H1 (cell line): Measurements from ENCODE around the gene SCAPER. TPM values are rescaled to one million over a fixed set of nuclear protein-coding genes. Genes with fewer than 3 reads are reported as not detected.

Experiments used
- CTCF ChIA-PET: fragments of 300-600 bp; sonication (Branson Sonifier 250); formaldehyde crosslinking; loops from one replicate; lab custom pipeline; 2021; ENCODE audit not compliant: partially characterized antibody; lab: Charles Lee
- POLR2A ChIA-PET: fragments of 300-600 bp; sonication (Branson Sonifier 250); formaldehyde crosslinking; loops from one replicate; lab custom pipeline; 2021; ENCODE audit warnings: inconsistent platforms; ENCODE audit not compliant: partially characterized antibody; lab: Charles Lee
- DNase-seq, 2 experiments: peaks; one replicate each; pipeline versions ENCODE4 v3.0.0 to v3.0.0-alpha.2; 2010 to 2022; ENCODE audit warnings: low spot score in 2 of 2, low read depth in 1 of 2, mixed read lengths in 1 of 2
- FAIRE-seq: peaks from 2 replicates; lab custom pipeline; 2011; peaks lifted over from hg19 to GRCh38; lab: Jason Lieb, UNC
- H2AFZ ChIP-seq: 2 replicates; pipeline ENCODE4 v1.8.1; 2012; ENCODE audit warnings: low read length, inconsistent platforms
- H2AK5ac ChIP-seq: 2 replicates; pipeline ENCODE4 v1.6.1; 2013; ENCODE audit warnings: low read depth, low read length
- H2BK120ac ChIP-seq: replicated peaks from 2 replicates; pipeline ENCODE3; 2013; ENCODE audit warnings: low read depth, low read length, inconsistent platforms
- H2BK12ac ChIP-seq: 2 replicates; pipeline ENCODE4 v1.6.1; 2013; ENCODE audit warnings: low read depth, low read length
- H2BK15ac ChIP-seq: 2 replicates; pipeline ENCODE4 v1.6.1; 2013; ENCODE audit warnings: low read length
- H2BK20ac ChIP-seq: 2 replicates; pipeline ENCODE4 v1.6.1; 2013; ENCODE audit warnings: low read length
- H2BK5ac ChIP-seq: 2 replicates; pipeline ENCODE4 v1.6.1; 2013; ENCODE audit warnings: low read depth, low read length
- H3K14ac ChIP-seq: 2 replicates; pipeline ENCODE4 v1.6.1; 2013; ENCODE audit warnings: inconsistent platforms; ENCODE audit not compliant: insufficient read length
- H3K18ac ChIP-seq: 2 replicates; pipeline ENCODE4 v1.6.1; 2013; ENCODE audit warnings: low read length; ENCODE audit errors: extremely low read depth
- H3K23ac ChIP-seq: 2 replicates; pipeline ENCODE4 v1.6.1; 2013; ENCODE audit warnings: inconsistent platforms; ENCODE audit not compliant: insufficient read length
- H3K23me2 ChIP-seq: 2 replicates; pipeline ENCODE4 v1.6.1; 2013; ENCODE audit warnings: low read depth, low read length
- H3K27ac ChIP-seq: 2 replicates; pipeline ENCODE4 v1.6.1; 2011; ENCODE audit warnings: low read depth, low read length, inconsistent platforms
- H3K27me3 ChIP-seq, 4 experiments: replicated peaks in 1 of 4; 1 replicate in 1 of 4; 2 replicates in 3 of 4; pipeline versions ENCODE4 v1.6.1 to v1.8.1; 2011 to 2013; ENCODE audit warnings: low read length in 3 of 4, mild to moderate bottlenecking in 3 of 4, inconsistent platforms in 2 of 4, mixed read lengths in 2 of 4, moderate library complexity in 1 of 4; ENCODE audit not compliant: control insufficient read depth in 3 of 4, insufficient read depth in 3 of 4; ENCODE audit errors: extremely low read depth in 1 of 4
- H3K36me3 ChIP-seq, 4 experiments: 2 replicates each; pipeline versions ENCODE4 v1.6.1 to v1.8.1; 2011 to 2013; ENCODE audit warnings: mild to moderate bottlenecking in 4 of 4, low read length in 3 of 4, moderate library complexity in 2 of 4, control low read depth in 1 of 4, inconsistent platforms in 1 of 4; ENCODE audit not compliant: insufficient read depth in 4 of 4, control insufficient read depth in 2 of 4
- H3K4ac ChIP-seq: replicated peaks from 2 replicates; pipeline ENCODE3; 2013; ENCODE audit warnings: low read length, low read depth, mixed read lengths, inconsistent platforms; ENCODE audit not compliant: insufficient read length
- H3K4me1 ChIP-seq, 4 experiments: replicated peaks in 1 of 4; 1 replicate in 1 of 4; 2 replicates in 3 of 4; pipeline versions ENCODE4 v1.6.1 to v1.8.1; 2011 to 2013; ENCODE audit warnings: low read length in 3 of 4, inconsistent platforms in 2 of 4, mixed read lengths in 1 of 4; ENCODE audit not compliant: insufficient read depth in 4 of 4, control insufficient read depth in 3 of 4
- H3K4me2 ChIP-seq, 2 experiments: 2 replicates each; pipeline versions ENCODE4 v1.6.1 to v1.8.1; 2011 to 2013; ENCODE audit warnings: low read depth in 2 of 2, low read length in 2 of 2, control low read depth in 1 of 2, inconsistent platforms in 1 of 2, mild to moderate bottlenecking in 1 of 2; ENCODE audit not compliant: insufficient read depth in 1 of 2
- H3K4me3 ChIP-seq, 4 experiments: fragments of 200-600, 300-600 bp in 1 of 4; sonication (generic), shearing (Covaris generic), sonication (Bioruptor Twin) in 1 of 4; 2 replicates each; pipeline versions ENCODE4 v1.5.1 to v1.8.1; 2011 to 2016; ENCODE audit warnings: low read length in 4 of 4, low read depth in 3 of 4, control low read depth in 2 of 4, inconsistent platforms in 2 of 4, mild to moderate bottlenecking in 2 of 4, mixed read lengths in 1 of 4, moderate library complexity in 1 of 4; ENCODE audit not compliant: insufficient read depth in 2 of 4; ENCODE audit errors: extremely low read depth in 1 of 4
- H3K56ac ChIP-seq: replicated peaks from 2 replicates; pipeline ENCODE3; 2013; ENCODE audit warnings: low read depth, mild to moderate bottlenecking, mixed read lengths, low read length, inconsistent platforms; ENCODE audit not compliant: insufficient read length
- H3K79me1 ChIP-seq: 2 replicates; pipeline ENCODE4 v1.6.1; 2013; ENCODE audit warnings: low read depth, low read length, control low read depth
- H3K79me2 ChIP-seq, 2 experiments: 2 replicates each; pipeline versions ENCODE4 v1.6.1 to v1.8.1; 2012 to 2013; ENCODE audit warnings: low read length in 2 of 2, mild to moderate bottlenecking in 2 of 2, inconsistent platforms in 1 of 2; ENCODE audit not compliant: insufficient read depth in 2 of 2, control insufficient read depth in 1 of 2
- H3K9ac ChIP-seq, 4 experiments: replicated peaks in 1 of 4; 1 replicate in 1 of 4; 2 replicates in 3 of 4; pipeline versions ENCODE4 v1.6.1 to v1.8.1; 2011 to 2013; ENCODE audit warnings: low read depth in 3 of 4, low read length in 3 of 4, control low read depth in 2 of 4, mild to moderate bottlenecking in 2 of 4, moderate library complexity in 2 of 4, inconsistent platforms in 1 of 4; ENCODE audit errors: extremely low read depth in 1 of 4
- H3K9me3 ChIP-seq, 2 experiments: 2 replicates each; pipeline versions ENCODE4 v1.6.1 to v1.8.1; 2012 to 2013; ENCODE audit warnings: mild to moderate bottlenecking in 2 of 2, moderate library complexity in 2 of 2, control low read depth in 1 of 2, inconsistent platforms in 1 of 2, low read depth in 1 of 2, low read length in 1 of 2, mixed read lengths in 1 of 2; ENCODE audit not compliant: insufficient read depth in 2 of 2
- H4K20me1 ChIP-seq, 2 experiments: replicated peaks in 1 of 2; 2 replicates each; pipeline versions ENCODE3 to v1.8.1; 2011 to 2013; ENCODE audit warnings: inconsistent platforms in 2 of 2, low read length in 2 of 2, mild to moderate bottlenecking in 1 of 2; ENCODE audit not compliant: insufficient read depth in 2 of 2, control insufficient read depth in 1 of 2
- H4K5ac ChIP-seq: 2 replicates; pipeline ENCODE4 v1.6.1; 2013; ENCODE audit warnings: low read length, low read depth, mixed read lengths, inconsistent platforms; ENCODE audit not compliant: insufficient read length
- H4K8ac ChIP-seq: 2 replicates; pipeline ENCODE4 v1.8.0; 2013; ENCODE audit warnings: mild to moderate bottlenecking, moderate library complexity, low read length, inconsistent platforms; ENCODE audit not compliant: insufficient read depth; ENCODE audit errors: extremely low read depth
- H4K91ac ChIP-seq: replicated peaks from 2 replicates; pipeline ENCODE3; 2013; ENCODE audit warnings: low read length, mixed read lengths, inconsistent platforms; ENCODE audit not compliant: insufficient read length
- BRCA1 ChIP-seq: IDR thresholded peaks from 2 replicates; pipeline ENCODE4 v1.6.1; 2012; ENCODE audit warnings: low read depth, low read length, improper control_type of control experiment
- EGR1 ChIP-seq: IDR thresholded peaks from 2 replicates; pipeline ENCODE4 v1.6.1; 2011; ENCODE audit warnings: low read depth, low read length, borderline replicate concordance
- HDAC2 ChIP-seq, 2 experiments: fragments of 300-600 bp in 1 of 2; sonication (generic) in 1 of 2; IDR thresholded peaks; 2 replicates each; pipeline ENCODE4 v1.6.1; 2011 to 2012; ENCODE audit warnings: low read depth in 2 of 2, low read length in 2 of 2, mild to moderate bottlenecking in 2 of 2, moderate library complexity in 2 of 2, borderline replicate concordance in 1 of 2, inconsistent platforms in 1 of 2
- JUND ChIP-seq: IDR thresholded peaks from 2 replicates; pipeline ENCODE4 v1.6.1; 2011; ENCODE audit warnings: mild to moderate bottlenecking, improper control_type of control experiment, low read length
- RFX5 ChIP-seq: IDR thresholded peaks from 2 replicates; pipeline ENCODE4 v1.6.1; 2011; ENCODE audit warnings: low read depth, low read length, improper control_type of control experiment, borderline replicate concordance
- RXRA ChIP-seq: IDR thresholded peaks from 2 replicates; pipeline ENCODE4 v1.6.1; 2011; ENCODE audit warnings: low read depth, mild to moderate bottlenecking, low read length, moderate library complexity; ENCODE audit not compliant: insufficient read depth
- SP1 ChIP-seq: IDR thresholded peaks from 2 replicates; pipeline ENCODE4 v1.6.1; 2011; ENCODE audit warnings: low read depth, low read length
- YY1 ChIP-seq: IDR thresholded peaks from 2 replicates; pipeline ENCODE4 v1.6.1; 2011; ENCODE audit warnings: low read depth, mild to moderate bottlenecking, low read length
- polyA plus RNA-seq, 7 experiments: library from polyadenylated mRNA; depleted of rRNA in 3 of 7; stranded (reverse) in 5 of 7; unstranded in 2 of 7; fragments of >200 nt in 5 of 7; fragments of 200-250 nt in 2 of 7; gene quantifications; 1 replicate in 5 of 7; 2 replicates in 1 of 7; 4 replicates in 1 of 7; pipeline versions ENCODE4 v1.2.1 to v1.2.3, GENCODE V29; 2011 to 2013; ENCODE audit warnings: missing spikeins in 2 of 7, mixed read lengths in 2 of 7
- total RNA-seq: library from RNA; stranded (reverse); fragmentation: NEBNext Ultra II Directional; extraction: Animal tissue kit (Norgen Biotek cat#: 25700); gene quantifications from 2 replicates; pipeline ENCODE4 v1.2.1, GENCODE V29; 2021
- TF ChIP-seq, protein P1 (sequence below): IDR thresholded peaks from 2 replicates; pipeline ENCODE4 v1.6.1; 2011; ENCODE audit warnings: low read depth, mild to moderate bottlenecking, low read length; ENCODE audit not compliant: insufficient read depth
- TF ChIP-seq, protein P2 (sequence below), 3 experiments: IDR thresholded peaks; 1 replicate in 2 of 3; 2 replicates in 1 of 3; pipeline versions ENCODE4 v1.5.1 to v1.6.1; 2011; ENCODE audit warnings: low read length in 3 of 3, mild to moderate bottlenecking in 3 of 3, inconsistent platforms in 2 of 3, low read depth in 1 of 3, moderate library complexity in 1 of 3; ENCODE audit not compliant: insufficient read depth in 1 of 3; ENCODE audit errors: control extremely low read depth in 1 of 3

Gene SCAPER
- total and polyA plus RNA-seq, 2 of the 8 experiments (the other 6 are each of a cell fraction or from before 2014, with no cell fraction given), result 1.6 to 6.8 TPM

- H3K18ac ChIP-seq, result no peak overlapping the region
- H3K27ac ChIP-seq, result no peak overlapping the region
- no peaks in the 10 kb centered on the region for H3K23me2 ChIP-seq
- H2BK5ac ChIP-seq, result no peak overlapping the region
- no peak overlapping the region for H2BK15ac ChIP-seq
- H4K20me1 ChIP-seq, result no peaks in the 10 kb centered on the region
- no peak overlapping the region for H2BK120ac ChIP-seq
- no peak overlapping the region for H4K8ac ChIP-seq
- DNase-seq (no peak), FAIRE-seq (no peak)
- H3K14ac ChIP-seq, result no peak overlapping the region
- H3K9ac ChIP-seq, result no peak overlapping the region
- H3K23ac ChIP-seq, result no peak overlapping the region
- no peak overlapping the region for H3K4me3 ChIP-seq
- H2BK12ac ChIP-seq, result no peak overlapping the region
- no peaks in the 10 kb centered on the region for H3K4me1 ChIP-seq
- no peak overlapping the region for H2BK20ac ChIP-seq
- H3K79me1 ChIP-seq, result no peaks in the 10 kb centered on the region
- H4K5ac ChIP-seq, result no peak overlapping the region
- no peak overlapping the region for H4K91ac ChIP-seq
- no peaks in the 10 kb centered on the region for H3K36me3 ChIP-seq
- H2AFZ ChIP-seq, result no peak overlapping the region
- CTCF ChIA-PET, result no interaction called here
- H2AK5ac ChIP-seq, result no peak overlapping the region
- H3K79me2 ChIP-seq, result no peaks in the 10 kb centered on the region
- TF ChIP-seq RXRA, result no peak
- no peak for TF ChIP-seq SP1
- TF ChIP-seq, protein P1, sequence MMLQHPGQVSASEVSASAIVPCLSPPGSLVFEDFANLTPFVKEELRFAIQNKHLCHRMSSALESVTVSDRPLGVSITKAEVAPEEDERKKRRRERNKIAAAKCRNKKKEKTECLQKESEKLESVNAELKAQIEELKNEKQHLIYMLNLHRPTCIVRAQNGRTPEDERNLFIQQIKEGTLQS, result no peak
- no peak for TF ChIP-seq HDAC2 (IDR thresholded peaks at IDR 0.05; ENCODE audit: borderline replicate concordance in 1 of 2, low read depth in 2 of 2, low read length in 2 of 2)
- no peak for TF ChIP-seq EGR1
- TF ChIP-seq, protein P2, sequence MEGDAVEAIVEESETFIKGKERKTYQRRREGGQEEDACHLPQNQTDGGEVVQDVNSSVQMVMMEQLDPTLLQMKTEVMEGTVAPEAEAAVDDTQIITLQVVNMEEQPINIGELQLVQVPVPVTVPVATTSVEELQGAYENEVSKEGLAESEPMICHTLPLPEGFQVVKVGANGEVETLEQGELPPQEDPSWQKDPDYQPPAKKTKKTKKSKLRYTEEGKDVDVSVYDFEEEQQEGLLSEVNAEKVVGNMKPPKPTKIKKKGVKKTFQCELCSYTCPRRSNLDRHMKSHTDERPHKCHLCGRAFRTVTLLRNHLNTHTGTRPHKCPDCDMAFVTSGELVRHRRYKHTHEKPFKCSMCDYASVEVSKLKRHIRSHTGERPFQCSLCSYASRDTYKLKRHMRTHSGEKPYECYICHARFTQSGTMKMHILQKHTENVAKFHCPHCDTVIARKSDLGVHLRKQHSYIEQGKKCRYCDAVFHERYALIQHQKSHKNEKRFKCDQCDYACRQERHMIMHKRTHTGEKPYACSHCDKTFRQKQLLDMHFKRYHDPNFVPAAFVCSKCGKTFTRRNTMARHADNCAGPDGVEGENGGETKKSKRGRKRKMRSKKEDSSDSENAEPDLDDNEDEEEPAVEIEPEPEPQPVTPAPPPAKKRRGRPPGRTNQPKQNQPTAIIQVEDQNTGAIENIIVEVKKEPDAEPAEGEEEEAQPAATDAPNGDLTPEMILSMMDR (IDR thresholded peaks at IDR 0.05; ENCODE audit: control extremely low read depth in 1 of 3, insufficient read depth in 1 of 3, low read depth in 1 of 3, low read length in 3 of 3), result no peak
- no peak for TF ChIP-seq JUND
- TF ChIP-seq YY1, result no peak
- no peak for TF ChIP-seq BRCA1
- TF ChIP-seq RFX5, result no peak
- no peak overlapping the region for H3K4ac ChIP-seq
- POLR2A ChIA-PET, result no interaction called here
- H3K4me2 ChIP-seq, result no peak overlapping the region
- no peak overlapping the region for H3K56ac ChIP-seq
- H3K9me3 ChIP-seq, result no peaks in the 10 kb centered on the region
- H3K27me3 ChIP-seq, result no peaks in the 10 kb centered on the region
These were observed 514.6 kb downstream of the SCAPER start for GRCh38 chr15:76390571-76390970.
